HFF-Myc (cell line): ENCODE data around the gene OTULINL.

ENCODE experiments used
- DNase-seq: peaks from one replicate; pipeline ENCODE4 v3.0.0-alpha.2; 2011; ENCODE audit warnings: low read depth; ENCODE audit errors: extremely low read depth
- H3K4me3 ChIP-seq: replicated peaks from 2 replicates; pipeline ENCODE4 v1.5.1; 2011; ENCODE audit warnings: low read depth, mild to moderate bottlenecking, control low read depth, low read length
- CTCF ChIP-seq: IDR thresholded peaks from 2 replicates; pipeline ENCODE4 v1.5.1; 2012; ENCODE audit warnings: mild to moderate bottlenecking, low read depth, low read length, control low read depth; ENCODE audit errors: missing control alignments

Gene OTULINL

DNA sequence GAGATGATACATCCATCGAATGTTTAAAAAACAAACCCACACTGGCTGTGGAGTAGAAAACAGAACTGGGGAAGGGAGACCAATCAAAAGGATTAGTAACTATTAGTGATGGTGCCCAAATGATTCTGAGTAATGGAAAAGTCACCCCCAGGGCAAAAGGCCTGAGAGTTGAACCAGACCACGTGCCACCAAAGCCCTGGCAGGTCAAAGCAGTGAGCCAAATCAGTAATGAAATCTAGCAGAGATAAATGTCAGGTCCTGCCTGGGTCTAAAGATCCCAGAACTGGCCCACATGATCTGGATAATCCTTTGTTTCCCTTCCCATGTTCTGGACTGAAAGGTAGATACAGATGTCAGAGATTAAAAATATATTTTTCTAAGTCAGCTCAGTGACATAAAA lies 9.4 kb downstream of the OTULINL start:
- no peak for DNase-seq
- H3K4me3 ChIP-seq, result no peak overlapping the region
- TF ChIP-seq CTCF, result no peak

DNA sequence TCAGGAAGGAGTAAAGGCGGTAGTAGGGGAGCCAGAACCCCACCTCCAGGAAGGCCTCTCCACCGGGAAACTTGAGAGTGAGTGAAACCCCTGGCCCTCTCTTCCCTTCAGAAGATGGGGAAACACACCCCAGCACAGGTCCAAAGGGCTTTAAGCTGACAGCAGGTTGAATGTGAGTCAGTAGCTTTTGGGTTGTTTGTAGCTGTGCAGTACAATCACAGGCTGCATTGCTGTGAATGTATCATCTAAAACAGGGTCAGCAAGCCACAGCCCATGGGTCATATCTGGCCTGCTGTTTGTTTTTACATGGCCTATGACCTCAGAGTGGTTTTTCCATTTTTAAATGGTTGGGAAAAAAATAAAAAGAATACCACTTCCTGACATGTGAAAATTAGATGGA lies 10.0 kb downstream of the OTULINL start:
- no peak for DNase-seq
- no peak for TF ChIP-seq CTCF
- no peak overlapping the region for H3K4me3 ChIP-seq

- no peak for DNase-seq
- no peak for TF ChIP-seq CTCF
- H3K4me3 ChIP-seq, result no peak overlapping the region
Observed at GRCh38 chr5:14593326-14594021, 11.9 kb downstream of the OTULINL start.

DNA sequence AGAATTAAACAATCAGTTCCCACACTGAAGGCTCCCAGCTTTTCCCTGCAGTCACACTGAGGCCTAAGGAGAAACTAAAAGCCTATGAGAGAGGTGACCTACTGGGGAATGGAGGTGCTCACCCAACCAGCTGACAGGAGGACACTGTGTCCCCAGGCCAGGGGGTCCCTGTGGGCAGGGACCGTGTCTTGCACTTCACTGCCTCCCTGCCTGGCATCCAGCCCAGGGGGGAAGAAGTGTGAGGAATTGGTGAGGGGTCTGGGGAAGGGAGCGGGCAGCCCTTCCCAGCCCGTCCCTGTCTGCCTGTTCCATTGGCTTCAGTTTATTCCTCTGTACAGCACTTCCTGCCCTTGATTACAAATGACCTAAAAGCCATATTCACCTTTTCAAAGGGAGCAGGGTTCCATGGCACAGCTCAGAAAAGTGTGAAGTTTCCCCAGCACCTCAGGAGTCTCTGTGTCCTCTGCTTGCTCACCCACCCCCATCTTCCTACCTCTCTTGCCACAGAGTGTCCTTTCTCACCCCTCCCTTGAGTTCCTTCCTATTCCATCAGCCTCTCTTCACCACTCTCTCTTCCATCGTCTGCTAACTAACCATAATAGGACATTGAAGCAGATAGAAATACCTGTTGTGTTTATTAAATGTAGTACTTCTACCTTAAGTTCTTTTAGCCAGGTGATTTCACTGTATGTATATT lies 12.9 kb downstream of the OTULINL start:
- H3K4me3 ChIP-seq, result no peak overlapping the region
- no peak for TF ChIP-seq CTCF
- no peak for DNase-seq

- no peak for TF ChIP-seq CTCF
- no peak overlapping the region for H3K4me3 ChIP-seq
- DNase-seq, result no peak
Observed at GRCh38 chr5:14595189-14595588, 13.6 kb downstream of the OTULINL start.

GRCh38 chr5:14595891-14596290 lies 14.3 kb downstream of the OTULINL start:
- TF ChIP-seq CTCF, result no peak
- no peak for DNase-seq
- H3K4me3 ChIP-seq, result no peak overlapping the region

DNA sequence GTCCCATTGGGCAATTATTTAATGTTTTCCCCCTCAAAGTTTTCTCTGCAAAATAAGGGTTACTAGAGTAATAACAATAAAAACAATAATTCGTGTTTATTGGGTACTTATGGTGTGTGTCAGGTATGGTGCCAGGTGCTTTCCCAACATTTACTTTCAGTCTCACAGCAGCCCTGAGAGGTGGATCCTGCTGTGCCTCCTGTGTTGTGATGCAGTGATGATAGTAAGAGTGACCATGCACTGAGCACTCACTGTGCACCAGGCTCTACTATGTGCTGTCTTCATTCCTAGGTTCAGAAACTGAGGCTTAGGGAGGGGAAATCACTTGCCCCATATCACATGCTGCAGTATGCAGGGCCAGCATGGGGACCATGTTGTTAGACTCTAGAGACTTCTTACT lies 15.5 kb downstream of the OTULINL start:
- TF ChIP-seq CTCF, result no peak

More for the DNA sequence above, 15.5 kb downstream of the OTULINL start:
- no peak overlapping the region for H3K4me3 ChIP-seq
- no peak for DNase-seq
